ENCODE data around the gene HDHD3.
"Not testable (repeated sequence)": the region's sequence is repeated elsewhere in the genome, so short reads cannot be mapped to it uniquely, and the experiment has no call there.

HDHD3 gene

GRCh38 chr9:113389451-113389850, 12.7 kb upstream of the HDHD3 start:
- no peak for DNase-seq

- no peak for DNase-seq
Observed at GRCh38 chr9:113388833-113389232, 12.0 kb upstream of the HDHD3 start.

- DNase-seq = no peak
Observed at GRCh38 chr9:113387560-113388230, 10.9 kb upstream of the HDHD3 start.

GRCh38 chr9:113386571-113387393, 10.0 kb upstream of the HDHD3 start:
- DNase-seq = no peak

DNA sequence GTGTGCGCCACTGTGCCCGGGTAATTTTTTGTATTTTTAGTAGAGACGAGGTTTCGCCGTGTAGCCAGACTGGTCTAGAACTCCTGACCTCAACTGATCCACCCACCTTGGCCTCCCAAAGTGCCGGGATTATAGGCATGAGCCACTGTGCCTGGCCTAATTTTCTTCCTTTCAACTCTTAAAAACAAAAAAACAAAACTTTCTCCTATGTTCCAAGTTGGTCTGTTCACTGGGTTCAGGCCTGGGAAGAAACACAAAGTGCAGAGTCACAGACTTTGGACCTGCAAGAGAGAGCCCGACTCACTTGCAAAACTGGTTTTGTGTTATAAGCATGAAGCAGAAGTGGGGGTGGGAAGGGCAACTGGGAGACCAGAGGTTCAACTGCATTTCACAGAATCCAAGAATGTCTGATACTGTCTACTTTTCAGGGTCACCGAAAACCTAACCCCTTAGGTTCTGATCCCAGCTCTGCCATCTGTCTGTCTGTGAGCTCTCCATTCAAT, 5.2 kb upstream of the HDHD3 start:
- DNase-seq = no peak

DNA sequence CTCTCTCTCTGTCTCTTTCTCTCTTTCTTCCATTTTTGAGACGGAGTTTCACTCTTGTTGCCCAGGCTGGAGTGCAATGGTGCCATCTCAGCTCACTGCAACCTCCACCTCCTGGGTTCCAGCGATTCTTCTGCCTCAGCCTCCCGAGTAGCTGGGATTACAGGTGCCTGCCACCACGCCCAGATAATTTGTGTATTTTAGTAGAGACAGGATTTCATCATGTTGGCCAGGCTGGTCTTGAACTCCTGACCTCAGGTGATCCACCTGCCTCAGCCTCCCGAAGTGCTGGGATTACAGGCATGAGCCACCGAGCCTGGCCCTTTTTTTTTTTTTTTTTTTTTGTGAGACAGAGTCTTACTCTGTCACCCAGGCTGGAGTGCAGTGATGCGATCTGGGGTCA, 4.7 kb upstream of the HDHD3 start:
- DNase-seq = not testable (repeated sequence)

DNA sequence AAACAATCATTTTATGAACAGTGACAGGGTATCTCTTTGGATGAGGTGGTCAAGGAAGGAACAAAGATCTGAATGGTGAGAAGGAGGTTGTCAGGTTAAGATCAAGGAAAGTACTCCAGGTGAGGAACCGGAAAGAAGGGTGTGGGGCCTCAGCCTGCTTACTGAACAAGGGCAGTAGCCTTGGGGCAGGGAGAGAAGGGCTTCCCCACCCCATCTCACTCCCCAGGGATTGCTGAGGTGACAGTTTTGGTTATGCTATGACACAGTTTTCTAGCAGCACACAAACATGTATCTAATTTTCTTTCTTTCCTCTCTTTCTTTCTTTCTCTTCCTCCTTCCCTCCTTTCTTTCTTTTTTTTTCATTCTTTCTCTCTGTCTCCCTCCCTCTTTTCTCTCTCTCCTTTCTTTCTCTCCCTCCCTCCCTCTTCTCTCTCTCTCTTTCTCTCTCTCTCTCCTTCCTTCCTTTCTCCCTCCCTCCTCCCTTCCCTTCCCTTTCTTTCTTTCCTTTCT, 4.1 kb upstream of the HDHD3 start:
- DNase-seq = no peak

DNA sequence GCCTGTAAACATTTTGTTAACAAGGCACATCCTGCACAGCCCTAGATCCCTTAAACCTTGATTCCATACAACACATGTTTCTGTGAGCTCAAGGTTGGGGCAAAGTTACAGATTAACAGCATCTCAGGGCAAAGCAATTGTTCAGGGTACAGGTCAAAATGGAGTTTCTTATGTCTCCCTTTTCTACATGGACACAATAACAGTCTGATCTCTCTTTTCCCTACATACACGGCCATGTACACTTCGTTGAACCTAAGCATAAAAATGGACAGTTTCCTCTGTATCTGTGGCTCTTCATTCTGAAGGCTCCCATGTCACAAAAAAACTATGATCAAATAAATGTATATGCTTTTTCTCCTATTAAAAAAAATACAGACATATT, 3.0 kb upstream of the HDHD3 start:
- DNase-seq = not testable (repeated sequence)

DNA sequence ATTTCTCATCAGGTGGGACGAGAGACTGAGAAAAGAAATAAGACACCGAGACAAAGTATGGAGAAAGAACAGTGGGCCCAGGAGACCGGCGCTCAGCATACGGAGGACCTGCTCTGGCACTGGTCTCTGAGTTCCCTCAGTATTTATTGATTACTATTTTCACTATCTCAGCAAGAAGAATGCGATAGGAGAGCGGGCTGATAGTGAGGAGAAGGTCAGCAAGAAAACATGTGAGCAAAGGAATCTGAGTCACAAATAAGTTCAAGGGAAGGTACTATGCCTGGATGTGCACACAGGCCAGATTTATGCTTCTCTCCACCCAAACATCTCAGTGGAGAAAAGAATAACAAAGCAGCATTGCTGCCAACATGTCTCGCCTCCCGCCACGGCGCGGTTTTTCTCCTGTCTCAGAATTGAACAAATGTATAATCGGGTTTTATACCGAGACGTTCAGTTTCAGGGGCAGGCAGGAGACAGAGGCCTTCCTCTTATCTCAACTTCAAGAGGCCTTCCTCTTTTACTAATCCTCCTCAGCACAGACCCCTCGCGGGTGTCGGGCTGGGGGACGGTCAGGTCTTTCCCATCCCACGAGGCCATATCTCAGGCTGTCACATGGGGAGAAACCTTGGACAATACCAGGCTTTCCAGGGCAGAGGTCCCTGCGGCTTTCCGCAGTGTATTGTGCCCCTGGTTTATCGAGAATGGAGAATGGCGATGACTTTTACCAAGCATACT, 2.5 kb upstream of the HDHD3 start:
- DNase-seq = not testable (repeated sequence)

DNA sequence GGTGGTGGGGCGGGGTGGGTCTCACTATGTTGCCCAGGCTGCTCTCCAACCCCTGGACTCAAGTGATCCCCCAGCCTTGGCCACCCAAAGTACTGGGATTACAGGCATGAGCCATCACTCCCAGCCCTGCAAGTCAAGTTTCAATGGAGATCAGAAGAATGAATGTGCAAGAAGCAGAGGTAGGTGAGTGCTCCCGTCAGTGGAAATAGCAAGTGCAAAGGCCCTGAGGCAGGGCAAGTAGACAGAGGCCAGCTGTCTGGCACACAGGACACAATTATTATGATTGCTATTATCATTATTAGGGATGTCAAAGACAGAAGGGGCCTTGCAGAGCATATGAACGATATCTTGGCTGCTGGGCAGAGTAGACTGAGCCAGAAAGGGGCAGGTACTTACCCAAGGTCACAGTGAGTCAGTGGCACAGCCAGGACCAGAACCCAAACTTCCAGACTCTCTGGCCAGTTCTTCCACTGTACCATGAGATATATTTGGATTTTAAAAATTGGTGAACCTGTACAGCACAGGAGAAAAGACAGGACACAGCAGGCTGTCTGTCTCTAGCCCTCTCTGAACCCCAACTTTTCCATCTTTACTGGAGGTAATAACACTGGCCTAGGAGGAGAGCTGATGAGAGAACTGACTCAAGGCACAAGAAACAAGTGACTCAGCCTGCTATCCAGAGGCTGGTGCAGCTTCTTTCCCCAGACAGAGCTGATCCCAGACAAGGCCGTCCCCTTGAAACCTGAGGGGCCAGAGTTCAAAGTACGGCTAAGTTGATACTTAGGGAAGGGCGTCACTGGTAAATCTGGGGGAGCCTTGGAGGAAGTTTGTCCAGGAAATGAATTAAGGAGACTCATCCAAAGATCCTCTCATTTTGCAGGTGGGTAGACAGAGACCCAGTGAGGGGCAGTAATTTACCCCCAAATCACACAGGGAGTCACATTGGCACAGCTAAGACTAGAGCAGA, 1.4 kb downstream of the HDHD3 start:
- no peak for DNase-seq

DNA sequence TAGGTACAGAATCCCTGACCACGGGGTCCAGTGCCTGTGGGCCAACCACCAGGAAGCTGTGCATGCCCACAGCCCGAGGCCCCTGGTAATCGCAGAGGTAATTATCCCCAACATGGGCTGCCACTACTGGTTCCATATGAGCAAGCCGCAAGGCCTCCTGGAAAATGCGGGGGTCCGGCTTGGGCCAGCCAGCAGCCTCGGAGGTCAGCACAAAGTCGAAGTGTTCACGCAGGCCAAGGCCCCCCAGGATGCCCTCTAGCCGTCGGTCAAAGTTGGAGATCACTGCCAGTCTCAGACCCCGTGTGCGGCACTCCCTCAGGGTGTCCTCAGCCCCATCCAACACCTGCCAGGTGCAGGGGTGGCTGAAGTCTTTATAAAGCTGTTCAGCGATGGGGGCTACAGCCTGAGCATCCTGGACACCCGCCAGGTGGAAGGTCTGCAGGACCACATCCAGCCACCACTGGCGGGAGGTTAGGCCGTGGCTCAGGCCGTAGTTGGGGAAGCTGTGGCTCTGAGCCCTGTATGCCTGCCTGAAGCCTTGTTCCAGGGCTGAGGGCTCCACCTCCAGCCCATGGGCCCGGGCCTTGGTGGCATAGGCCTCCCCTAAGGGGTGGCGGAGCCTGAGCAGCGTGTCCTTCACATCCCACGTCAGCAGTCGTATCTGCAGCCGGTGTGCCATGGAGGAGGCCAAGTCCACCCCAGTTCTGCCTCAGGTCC, 3.0 kb downstream of the HDHD3 start:
- no peak for DNase-seq

- no peak for DNase-seq
Observed at GRCh38 chr9:113373256-113373655, 3.5 kb downstream of the HDHD3 start.

DNA sequence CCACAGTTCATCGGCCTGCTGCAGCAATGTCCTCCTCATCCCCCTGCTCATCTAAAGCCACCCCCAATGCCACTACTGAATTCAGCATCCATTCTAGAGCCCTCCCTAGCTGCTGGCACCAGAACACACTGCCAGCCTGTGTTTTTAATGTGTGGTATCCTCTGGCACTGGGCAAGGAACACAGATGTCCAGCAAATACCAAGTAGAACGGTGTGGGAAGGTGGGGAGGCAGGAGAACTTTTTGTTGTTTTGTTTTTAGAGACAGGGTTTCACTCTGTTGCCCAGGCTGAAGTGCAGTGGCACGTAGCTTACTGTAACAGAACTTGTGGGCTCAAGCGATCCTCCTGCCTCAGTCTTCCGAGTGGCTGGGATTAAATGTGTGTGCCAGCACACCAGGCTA, 4.7 kb downstream of the HDHD3 start:
- no peak for DNase-seq

DNA sequence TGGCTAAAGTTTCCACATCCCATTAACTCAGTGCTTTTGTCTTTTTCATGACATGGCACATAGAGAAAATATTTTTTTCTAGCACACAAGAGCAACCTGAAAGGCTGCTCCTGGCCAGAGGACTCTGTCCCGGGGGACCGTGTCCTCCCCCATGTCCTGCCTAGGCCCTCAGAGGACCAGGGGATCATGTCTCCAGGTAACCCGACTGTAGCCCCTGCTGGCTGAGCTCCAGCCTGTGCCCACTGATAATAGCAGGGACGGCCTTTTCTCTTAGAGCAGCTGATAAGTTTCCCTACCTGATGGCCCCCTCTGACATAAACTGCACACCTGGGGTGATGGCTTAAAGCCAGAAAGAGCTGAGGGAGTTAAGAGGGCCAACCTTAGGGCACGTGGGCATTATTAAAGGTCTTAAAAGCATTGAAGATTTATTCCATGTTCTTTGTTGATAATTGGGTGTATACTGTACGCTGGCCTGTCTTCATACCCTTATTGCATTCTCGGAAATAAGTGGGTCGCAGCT, 5.9 kb downstream of the HDHD3 start:
- no peak for DNase-seq

DNA sequence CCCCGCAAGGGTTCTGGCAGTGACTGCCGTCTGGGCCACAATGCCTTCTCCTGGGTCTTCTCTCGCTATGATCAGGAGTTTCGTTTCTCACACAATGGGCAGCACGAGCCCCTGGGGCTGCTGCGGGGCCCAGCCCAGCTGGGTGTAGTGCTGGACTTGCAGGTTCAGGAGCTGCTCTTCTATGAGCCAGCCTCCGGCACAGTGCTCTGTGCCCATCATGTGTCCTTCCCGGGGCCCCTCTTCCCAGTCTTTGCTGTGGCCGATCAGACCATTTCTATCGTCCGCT, 7.0 kb downstream of the HDHD3 start:
- no peak for DNase-seq

- DNase-seq = no peak
Observed at GRCh38 chr9:113368982-113369854, 7.6 kb downstream of the HDHD3 start.

- DNase-seq = no peak
Observed at GRCh38 chr9:113368348-113368981, 8.3 kb downstream of the HDHD3 start.

- not testable (repeated sequence) for DNase-seq
Observed at GRCh38 chr9:113365652-113366051, 11.1 kb downstream of the HDHD3 start.

DNA sequence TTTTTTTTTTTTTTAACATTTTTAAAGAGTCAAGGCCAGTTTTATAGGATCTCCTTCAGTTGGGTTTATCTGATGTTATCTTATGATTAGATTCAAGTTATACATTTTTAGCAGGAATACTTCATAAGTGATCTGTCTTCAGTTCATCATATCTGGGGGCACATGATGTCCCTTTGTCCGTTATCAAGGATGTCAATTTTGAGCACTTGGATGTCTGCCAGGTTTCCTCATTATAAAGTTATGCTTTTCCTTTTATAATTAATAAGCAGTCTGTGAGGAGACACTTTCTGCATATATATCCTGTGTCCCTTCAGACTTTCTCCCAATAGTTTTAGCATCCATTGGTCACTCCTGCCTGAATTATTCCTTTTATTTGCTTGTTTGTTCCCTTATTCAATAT, 11.8 kb downstream of the HDHD3 start:
- DNase-seq = no peak

- no peak for DNase-seq
Observed at GRCh38 chr9:113363336-113363735, 13.4 kb downstream of the HDHD3 start.
